GM19452 (cell line): ENCODE measurements around the gene DICER1.
"Not testable (repeated sequence)": the region's sequence is repeated elsewhere in the genome, so short reads cannot be mapped to it uniquely, and the experiment has no call there.

Source experiments
- ATAC-seq: cut with Tn5 transposase; IDR thresholded peaks from one replicate; pipeline ENCODE4 v1.9.1; 2021; ENCODE audit not compliant: unreplicated experiment

Gene DICER1

DNA sequence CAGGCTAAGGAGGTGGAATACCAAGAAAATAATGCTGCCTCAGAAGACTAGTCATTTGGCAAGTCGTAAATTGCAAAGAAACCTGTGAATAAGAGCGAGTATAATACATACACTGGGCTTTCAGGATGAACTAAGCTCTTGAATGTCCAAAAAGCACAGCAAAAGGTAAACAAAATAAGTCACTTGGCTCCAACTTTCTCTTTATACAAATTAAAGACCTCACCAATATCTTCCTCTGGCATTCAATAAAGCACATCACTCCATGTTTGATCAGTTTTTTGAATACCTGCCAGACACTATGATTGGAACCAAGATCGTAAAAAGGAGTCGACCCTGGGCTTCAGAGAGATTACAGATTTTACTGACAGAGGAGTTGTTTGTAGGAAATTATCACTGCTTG, 3.5 kb downstream of the DICER1 start:
- no peak for ATAC-seq

DNA sequence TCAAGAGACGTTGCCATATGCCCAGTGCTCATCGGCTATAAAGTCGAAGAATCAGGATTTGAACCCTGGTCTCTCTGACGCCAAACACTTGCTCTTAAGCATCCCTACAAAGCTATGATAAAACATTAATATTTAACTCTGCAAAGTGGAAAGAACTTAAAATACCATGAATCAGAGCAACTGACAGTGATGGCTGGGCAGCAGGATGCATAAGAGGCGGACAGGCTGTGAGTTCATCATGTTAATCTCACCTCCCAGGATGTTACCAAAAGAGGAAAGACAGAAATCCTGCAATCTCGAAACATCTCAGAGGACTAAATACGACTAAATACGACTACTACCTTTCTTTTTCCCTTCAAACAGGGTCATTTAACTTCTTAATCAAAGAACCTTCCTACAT, 5.8 kb downstream of the DICER1 start:
- ATAC-seq, result no peak

GRCh38 chr14:95150910-95151309, 6.4 kb downstream of the DICER1 start:
- no peak for ATAC-seq

DNA sequence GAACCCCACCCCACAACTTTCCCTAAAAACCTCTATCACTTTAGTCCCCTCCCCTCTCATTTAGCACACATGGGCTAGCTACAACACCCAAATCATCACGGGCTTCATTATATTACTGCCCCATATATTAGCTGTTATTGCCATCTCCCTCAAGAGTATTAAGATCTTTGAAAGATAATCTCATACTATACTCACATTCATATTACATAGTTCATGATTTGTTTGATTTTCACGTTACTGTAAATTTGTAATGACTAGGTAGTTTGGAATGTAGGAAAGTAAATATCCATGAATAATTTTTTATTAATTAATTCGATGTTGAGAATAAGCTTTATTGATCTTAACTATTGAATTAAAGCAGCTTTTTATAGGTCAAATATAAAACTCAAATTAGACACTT, 7.9 kb downstream of the DICER1 start:
- ATAC-seq, result no peak

- no peak for ATAC-seq
Observed at GRCh38 chr14:95147597-95147996, 9.7 kb downstream of the DICER1 start.

- ATAC-seq, result no peak
Observed at GRCh38 chr14:95146079-95146771, 11.1 kb downstream of the DICER1 start.

DNA sequence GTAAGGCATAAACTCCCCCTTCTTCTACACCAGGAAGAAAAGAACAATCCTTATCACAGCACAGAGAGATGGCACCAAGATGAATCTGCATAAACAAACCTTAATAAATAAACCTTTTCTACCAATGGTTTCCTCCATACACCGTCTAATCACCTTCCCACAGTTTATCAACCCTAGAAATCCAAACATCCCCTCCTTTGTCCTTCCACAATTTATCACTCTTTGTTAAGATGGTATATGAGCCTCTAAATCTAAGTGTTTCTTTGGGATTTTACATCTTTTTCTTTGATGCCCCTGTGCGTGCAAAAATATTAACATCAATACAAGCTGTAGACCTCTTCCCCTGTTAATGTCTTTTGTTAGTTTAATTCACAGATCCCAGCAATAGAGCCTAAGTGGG, 12.5 kb downstream of the DICER1 start:
- ATAC-seq, result no peak

DNA sequence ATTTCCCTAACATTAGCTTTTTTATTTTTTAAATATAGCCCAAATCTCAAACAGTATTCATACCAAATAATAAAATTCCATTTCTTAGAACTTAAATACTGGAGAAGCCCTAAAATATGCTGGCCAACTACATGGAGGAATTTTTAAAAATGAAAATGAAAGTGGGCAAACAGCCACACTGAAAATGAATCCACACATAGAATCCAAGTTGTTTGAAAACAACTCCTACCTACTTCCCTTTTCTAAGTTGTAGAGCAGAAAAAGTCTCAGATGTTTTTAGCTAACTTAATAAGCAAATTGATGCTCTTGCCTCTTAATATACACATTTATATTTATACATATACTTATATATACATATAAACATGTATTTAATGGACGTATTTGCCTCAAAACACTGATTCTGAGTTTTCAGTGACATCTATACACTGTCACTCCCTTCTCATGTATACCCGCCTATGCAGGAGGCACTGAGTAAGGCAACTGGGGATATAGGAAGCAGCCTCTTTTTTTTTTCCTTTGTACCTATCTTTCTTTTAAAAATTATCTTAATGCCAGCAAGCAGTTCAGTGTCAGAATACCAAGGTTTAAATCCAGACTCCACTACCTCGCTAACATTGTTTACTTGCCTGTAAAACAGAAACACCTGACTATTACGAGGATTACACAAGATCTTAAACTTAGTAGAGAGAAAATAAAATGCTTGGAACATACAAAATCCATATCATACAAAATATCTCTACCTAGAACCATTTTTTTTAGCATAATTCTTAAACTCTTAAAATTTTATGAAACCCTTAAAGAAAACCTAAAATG, 13.3 kb downstream of the DICER1 start:
- ATAC-seq, result no peak

DNA sequence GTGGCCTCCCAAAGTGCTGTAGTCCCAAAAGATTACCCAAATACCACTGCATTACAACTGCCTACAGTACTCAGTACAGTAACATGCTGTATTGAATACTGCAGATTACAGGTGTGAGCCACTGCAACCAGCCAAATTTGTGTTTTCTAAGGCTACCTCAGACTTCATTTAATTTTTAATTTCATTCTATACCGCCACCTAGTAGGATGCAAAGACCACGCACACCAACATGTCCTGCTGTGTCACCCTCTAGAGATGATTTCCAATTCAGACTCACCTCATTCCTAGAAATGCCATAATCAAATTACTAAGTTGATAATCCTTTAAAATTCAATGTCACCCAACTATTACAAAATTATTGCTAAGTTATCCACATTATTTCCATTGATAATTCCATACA, 15.1 kb downstream of the DICER1 start:
- ATAC-seq, result no peak

- no peak for ATAC-seq
Observed at GRCh38 chr14:95141684-95142083, 15.6 kb downstream of the DICER1 start.

- ATAC-seq, result no peak
Observed at GRCh38 chr14:95140060-95140858, 17.1 kb downstream of the DICER1 start.

- ATAC-seq, result no peak
Observed at GRCh38 chr14:95138876-95139275, 18.5 kb downstream of the DICER1 start.

DNA sequence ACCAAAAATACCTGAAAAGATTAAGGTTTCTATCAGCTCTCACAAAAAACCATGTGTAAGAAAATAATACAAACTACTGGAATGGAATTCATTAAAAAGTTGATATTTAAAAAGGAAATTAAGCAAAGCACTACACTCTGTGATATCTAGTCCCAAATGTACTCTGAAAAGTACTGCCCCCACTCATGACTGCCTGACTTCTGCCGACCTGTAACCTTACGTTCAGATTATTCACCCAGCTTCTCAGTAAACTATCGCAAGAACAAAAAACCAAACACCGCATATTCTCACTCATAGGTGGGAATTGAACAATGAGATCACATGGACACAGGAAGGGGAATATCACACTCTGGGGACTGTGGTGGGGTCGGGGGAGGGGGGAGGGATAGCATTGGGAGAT, 18.9 kb downstream of the DICER1 start:
- ATAC-seq, result not testable (repeated sequence)

DNA sequence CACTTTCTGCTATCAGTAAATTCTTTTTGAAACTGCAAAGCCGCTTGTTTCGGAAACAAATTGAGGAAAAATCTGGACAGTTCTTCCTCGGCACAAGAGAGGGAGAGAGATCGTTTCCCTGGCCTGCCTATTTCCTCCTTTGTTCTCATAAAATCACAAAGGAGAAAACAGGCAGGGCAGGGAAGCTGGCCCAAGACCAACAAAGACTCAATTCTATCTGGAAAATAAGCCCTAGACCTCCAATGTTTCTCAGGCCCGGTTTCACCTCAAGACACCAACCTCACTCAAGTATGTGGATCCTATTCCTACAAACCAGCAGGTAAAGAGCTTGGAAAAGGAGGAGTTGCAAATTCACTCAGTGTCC, 19.5 kb downstream of the DICER1 start:
- ATAC-seq, result no peak

DNA sequence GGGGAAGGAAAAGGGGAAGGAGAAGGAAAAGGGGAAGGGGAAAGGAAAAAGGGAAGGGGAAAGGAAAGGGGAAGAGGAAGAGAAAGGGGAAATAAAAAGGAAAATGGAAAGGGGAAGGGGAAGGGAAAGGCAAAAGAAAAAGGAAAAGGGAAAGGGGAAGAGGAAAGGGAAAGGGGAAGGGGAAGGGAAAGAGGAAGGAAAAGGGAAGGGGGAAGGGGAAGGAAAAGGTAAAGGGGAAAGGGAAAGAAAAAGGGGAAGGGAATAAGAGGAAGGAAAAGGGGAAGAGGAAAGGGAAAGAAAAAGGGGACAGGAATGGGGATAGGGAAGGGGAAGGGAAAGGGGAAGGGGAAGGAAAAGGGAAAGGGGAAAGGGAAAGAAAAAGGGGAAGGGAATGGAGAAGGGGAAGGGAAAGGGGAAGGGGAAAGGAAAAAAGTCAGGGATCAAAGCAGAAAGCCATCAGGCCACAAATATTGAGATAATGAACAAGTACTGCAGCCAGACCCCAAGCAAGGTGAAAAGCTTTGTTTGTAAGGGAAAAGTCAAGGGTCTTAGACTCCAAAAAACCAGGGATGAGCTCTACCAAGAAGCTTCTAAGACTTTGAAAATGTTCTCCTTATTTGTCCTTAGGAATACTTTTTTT, 20.0 kb downstream of the DICER1 start:
- no peak for ATAC-seq

GRCh38 chr14:95136631-95137030, 20.7 kb downstream of the DICER1 start:
- no peak for ATAC-seq

- no peak for ATAC-seq
Observed at GRCh38 chr14:95134304-95134933, 22.9 kb downstream of the DICER1 start.

- ATAC-seq, result no peak
Observed at GRCh38 chr14:95133282-95133681, 24.0 kb downstream of the DICER1 start.

- ATAC-seq, result no peak
Observed at GRCh38 chr14:95132760-95133159, 24.6 kb downstream of the DICER1 start.

- no peak for ATAC-seq
Observed at GRCh38 chr14:95130549-95130948, 26.8 kb downstream of the DICER1 start.

GRCh38 chr14:95128140-95128539, 29.2 kb downstream of the DICER1 start:
- no peak for ATAC-seq
